ENCODE data around the gene ANGPTL2. TPM values are rescaled to one million over a fixed set of nuclear protein-coding genes. Genes with fewer than 3 reads are reported as not detected.
A peak's percentile ranks its signal among the peaks of the same experiment; 100 is the strongest.
"Not testable (repeated sequence)": the region's sequence is repeated elsewhere in the genome, so short reads cannot be mapped to it uniquely, and the experiment has no call there.

ANGPTL2 gene
- total RNA-seq = not detected

- Mint-ChIP-seq H3K27ac (no peak within 1 kb of the TSS), H3K9me3 (no peaks in the 10 kb centered on the region), H3K36me3 (no peaks in the 10 kb centered on the region)
- DNase-seq (ENCODE audit: low spot score in 2 of 2) = no peak
- ATAC-seq = peak; percentile 62 to 68
Measured at GRCh38 chr9:127122176-127123063, at the start of gene ANGPTL2. Gene ANGPTL2, minus strand, starts transcription at chr9:127122635. Its CDS starts 13,904 bp downstream, at chr9:127108731.

GRCh38 chr9:127171348-127171747 lies 48.9 kb upstream of the ANGPTL2 start:
- H3K27ac Mint-ChIP-seq, H3K36me3 Mint-ChIP-seq, H3K9me3 Mint-ChIP-seq, ATAC-seq: not testable (repeated sequence)
- DNase-seq (ENCODE audit: low spot score in 2 of 2) = peak in 1 of 2 donors; percentile 11

- ATAC-seq (no peak), DNase-seq (ENCODE audit: low spot score in 2 of 2) (no peak)
- H3K9me3 Mint-ChIP-seq = no peaks in the 10 kb centered on the region
- H3K36me3 Mint-ChIP-seq = no peaks in the 10 kb centered on the region
- no peak overlapping the region for H3K27ac Mint-ChIP-seq
Measured at GRCh38 chr9:127170652-127171051, 48.2 kb upstream of the ANGPTL2 start.

- no peaks in the 10 kb centered on the region for H3K9me3 Mint-ChIP-seq
- no peak overlapping the region for H3K27ac Mint-ChIP-seq
- no peak for DNase-seq (ENCODE audit: low spot score in 2 of 2)
- H3K36me3 Mint-ChIP-seq = no peaks in the 10 kb centered on the region
- ATAC-seq = no peak
Measured at GRCh38 chr9:127170103-127170502, 47.7 kb upstream of the ANGPTL2 start.

GRCh38 chr9:127169575-127169883 lies 47.1 kb upstream of the ANGPTL2 start:
- H3K27ac Mint-ChIP-seq = no peak overlapping the region
- H3K9me3 Mint-ChIP-seq = no peaks in the 10 kb centered on the region
- no peaks in the 10 kb centered on the region for H3K36me3 Mint-ChIP-seq
- DNase-seq (ENCODE audit: low spot score in 2 of 2) = no peak
- no peak for ATAC-seq

- Mint-ChIP-seq H3K27ac (no peak overlapping the region), H3K9me3 (no peaks in the 10 kb centered on the region), H3K36me3 (no peaks in the 10 kb centered on the region)
- no peak for ATAC-seq
- DNase-seq (ENCODE audit: low spot score in 2 of 2) = no peak
Measured at GRCh38 chr9:127168756-127169574, 46.5 kb upstream of the ANGPTL2 start.

- DNase-seq (ENCODE audit: low spot score in 2 of 2) (no peak), ATAC-seq (no peak)
- H3K36me3 Mint-ChIP-seq = no peaks in the 10 kb centered on the region
- no peaks in the 10 kb centered on the region for H3K9me3 Mint-ChIP-seq
- peak overlapping the region in 1 of 2 donors; percentile 28 for H3K27ac Mint-ChIP-seq
Measured at GRCh38 chr9:127167560-127168326, 45.3 kb upstream of the ANGPTL2 start.

GRCh38 chr9:127166651-127167524 lies 44.5 kb upstream of the ANGPTL2 start:
- Mint-ChIP-seq H3K36me3 (no peaks in the 10 kb centered on the region), H3K9me3 (no peaks in the 10 kb centered on the region), H3K27ac (no peak overlapping the region)
- DNase-seq (ENCODE audit: low spot score in 2 of 2) (no peak), ATAC-seq (no peak)

GRCh38 chr9:127166111-127166510 lies 43.7 kb upstream of the ANGPTL2 start:
- Mint-ChIP-seq H3K27ac (no peak overlapping the region), H3K9me3 (no peaks in the 10 kb centered on the region), H3K36me3 (no peaks in the 10 kb centered on the region)
- DNase-seq (ENCODE audit: low spot score in 2 of 2) = no peak
- ATAC-seq = no peak

- no peaks in the 10 kb centered on the region for H3K36me3 Mint-ChIP-seq
- peak overlapping the region in 1 of 2 donors; percentile 48 for H3K27ac Mint-ChIP-seq
- no peak for ATAC-seq
- DNase-seq (ENCODE audit: low spot score in 2 of 2) = no peak
- H3K9me3 Mint-ChIP-seq = no peaks in the 10 kb centered on the region
Measured at GRCh38 chr9:127165116-127165515, 42.7 kb upstream of the ANGPTL2 start.

GRCh38 chr9:127163409-127163808 lies 41.0 kb upstream of the ANGPTL2 start:
- peak; percentile 39 to 69 for ATAC-seq

GRCh38 chr9:127162864-127163365 lies 40.5 kb upstream of the ANGPTL2 start:
- ATAC-seq (no peak), DNase-seq (ENCODE audit: low spot score in 2 of 2) (no peak)
- Mint-ChIP-seq H3K27ac (no peak overlapping the region), H3K36me3 (no peaks in the 10 kb centered on the region), H3K9me3 (no peaks in the 10 kb centered on the region)

More at GRCh38 chr9:127163409-127163808, 41.0 kb upstream of the ANGPTL2 start:
- no peaks in the 10 kb centered on the region for H3K36me3 Mint-ChIP-seq
- DNase-seq (ENCODE audit: low spot score in 2 of 2) = no peak
- no peak overlapping the region for H3K27ac Mint-ChIP-seq
- H3K9me3 Mint-ChIP-seq = no peaks in the 10 kb centered on the region

GRCh38 chr9:127162046-127162863 lies 39.8 kb upstream of the ANGPTL2 start:
- peak; percentile 31 to 75 for ATAC-seq
- no peaks in the 10 kb centered on the region for H3K9me3 Mint-ChIP-seq
- H3K27ac Mint-ChIP-seq = no peak overlapping the region
- peak in 1 of 2 donors; percentile 37 for DNase-seq (ENCODE audit: low spot score in 2 of 2)
- no peaks in the 10 kb centered on the region for H3K36me3 Mint-ChIP-seq

- H3K36me3 Mint-ChIP-seq = no peaks in the 10 kb centered on the region
- H3K27ac Mint-ChIP-seq = no peak overlapping the region
- DNase-seq (ENCODE audit: low spot score in 2 of 2) (peak in 1 of 2 donors; percentile 38), ATAC-seq (no peak)
- no peaks in the 10 kb centered on the region for H3K9me3 Mint-ChIP-seq
Measured at GRCh38 chr9:127161081-127161624, 38.7 kb upstream of the ANGPTL2 start.

Measured in activated naive CD4-positive, alpha-beta T cell treated with anti-CD3 and anti-CD28 coated beads, Interleukin-2, amount 50 U/mL, for 72 hours (primary cell).